DND-41 (cell line): Measurements from ENCODE around the gene GPR179.

Source experiments
- ATAC-seq: fragments of 200-7000 bp; cut with Tn5 transposase; 3 replicates; pipeline ENCODE4 v1.9.1; 2021; ENCODE audit warnings: low read depth; ENCODE audit not compliant: insufficient read depth
- DNase-seq: peaks from one replicate; pipeline ENCODE4 v3.0.0-alpha.2; 2020
- H2AFZ ChIP-seq: 2 replicates; pipeline ENCODE4 v1.6.0; 2012; ENCODE audit warnings: low read depth, low read length
- H3K27ac ChIP-seq: 2 replicates; pipeline ENCODE4 v1.5.1; 2012; ENCODE audit warnings: low read length, inconsistent platforms
- H3K27me3 ChIP-seq: fragments of 200-600 bp; sonication (generic); 2 replicates; pipeline ENCODE4 v1.6.0; 2012; ENCODE audit warnings: low read length, mild to moderate bottlenecking, inconsistent platforms; ENCODE audit not compliant: insufficient read depth, poor library complexity
- H3K36me3 ChIP-seq: 2 replicates; pipeline ENCODE4 v1.5.1; 2012; ENCODE audit warnings: low read length, inconsistent platforms; ENCODE audit not compliant: insufficient read depth
- H3K4me1 ChIP-seq: 2 replicates; pipeline ENCODE4 v1.5.1; 2012; ENCODE audit warnings: mild to moderate bottlenecking, low read length; ENCODE audit not compliant: insufficient read depth
- H3K4me2 ChIP-seq: 2 replicates; pipeline ENCODE4 v1.6.0; 2012; ENCODE audit warnings: mild to moderate bottlenecking, moderate library complexity, low read length, inconsistent platforms; ENCODE audit not compliant: insufficient read depth
- H3K4me3 ChIP-seq, 2 experiments: fragments of 200-600 bp in 1 of 2; shearing (Covaris generic) in 1 of 2; 2 replicates each; pipeline ENCODE4 v1.5.1; 2012 to 2016; ENCODE audit warnings: inconsistent platforms in 2 of 2, low read length in 2 of 2, mild to moderate bottlenecking in 2 of 2, low read depth in 1 of 2, moderate library complexity in 1 of 2
- H3K79me2 ChIP-seq: 2 replicates; pipeline ENCODE4 v1.6.0; 2012; ENCODE audit warnings: low read length, inconsistent platforms; ENCODE audit not compliant: insufficient read depth
- H3K9ac ChIP-seq: 2 replicates; pipeline ENCODE4 v1.6.0; 2012; ENCODE audit warnings: low read depth, mild to moderate bottlenecking, inconsistent platforms, low read length, moderate library complexity
- H3K9me3 ChIP-seq: 2 replicates; pipeline ENCODE4 v1.5.1; 2012; ENCODE audit warnings: low read length, moderate library complexity, mild to moderate bottlenecking, inconsistent platforms; ENCODE audit not compliant: insufficient read depth, severe bottlenecking
- H4K20me1 ChIP-seq: 2 replicates; pipeline ENCODE4 v1.6.0; 2012; ENCODE audit warnings: low read length; ENCODE audit not compliant: insufficient read depth
- CTCF ChIP-seq: IDR thresholded peaks from 2 replicates; pipeline ENCODE4 v1.5.1; 2012; ENCODE audit warnings: borderline replicate concordance, low read length, moderate library complexity, mild to moderate bottlenecking; ENCODE audit not compliant: poor library complexity, severe bottlenecking; ENCODE audit errors: extremely low read depth
- EZH2 ChIP-seq: IDR thresholded peaks from 3 replicates; pipeline ENCODE4 v1.6.1; 2012; ENCODE audit warnings: borderline replicate concordance, low read depth, mild to moderate bottlenecking, moderate library complexity, low read length, inconsistent platforms; ENCODE audit not compliant: severe bottlenecking

Gene GPR179

GRCh38 chr17:38341035-38341721, 2.6 kb downstream of the GPR179 start:
- ATAC-seq (no peak), DNase-seq (no peak)
- no peak overlapping the region for H3K4me2 ChIP-seq
- no peak overlapping the region for H3K4me3 ChIP-seq
- no peak overlapping the region for H2AFZ ChIP-seq
- TF ChIP-seq EZH2 (no peak), CTCF (no peak)
- no peaks in the 10 kb centered on the region for H3K79me2 ChIP-seq
- no peaks in the 10 kb centered on the region for H3K27me3 ChIP-seq
- H3K36me3 ChIP-seq: no peaks in the 10 kb centered on the region
- no peaks in the 10 kb centered on the region; the same call in 1 of the 2 replicates for H4K20me1 ChIP-seq
- H3K4me1 ChIP-seq: no peaks in the 10 kb centered on the region
- no peaks in the 10 kb centered on the region for H3K9me3 ChIP-seq
- H3K9ac ChIP-seq: no peak overlapping the region
- no peak overlapping the region for H3K27ac ChIP-seq

- no peaks in the 10 kb centered on the region for H3K9me3 ChIP-seq
- H3K27me3 ChIP-seq: no peaks in the 10 kb centered on the region
- H3K4me2 ChIP-seq: no peak overlapping the region
- no peak for TF ChIP-seq EZH2
- no peak for TF ChIP-seq CTCF
- no peak overlapping the region for H3K27ac ChIP-seq
- DNase-seq: no peak
- no peak overlapping the region for H2AFZ ChIP-seq
- no peaks in the 10 kb centered on the region for H3K79me2 ChIP-seq
- no peaks in the 10 kb centered on the region for H3K36me3 ChIP-seq
- H3K4me1 ChIP-seq: no peaks in the 10 kb centered on the region
- H3K9ac ChIP-seq: no peak overlapping the region
- no peaks in the 10 kb centered on the region; the same call in 1 of the 2 replicates for H4K20me1 ChIP-seq
- H3K4me3 ChIP-seq: no peak overlapping the region
- no peak for ATAC-seq
These were observed 3.9 kb downstream of the GPR179 start for GRCh38 chr17:38339891-38340290.

DNA sequence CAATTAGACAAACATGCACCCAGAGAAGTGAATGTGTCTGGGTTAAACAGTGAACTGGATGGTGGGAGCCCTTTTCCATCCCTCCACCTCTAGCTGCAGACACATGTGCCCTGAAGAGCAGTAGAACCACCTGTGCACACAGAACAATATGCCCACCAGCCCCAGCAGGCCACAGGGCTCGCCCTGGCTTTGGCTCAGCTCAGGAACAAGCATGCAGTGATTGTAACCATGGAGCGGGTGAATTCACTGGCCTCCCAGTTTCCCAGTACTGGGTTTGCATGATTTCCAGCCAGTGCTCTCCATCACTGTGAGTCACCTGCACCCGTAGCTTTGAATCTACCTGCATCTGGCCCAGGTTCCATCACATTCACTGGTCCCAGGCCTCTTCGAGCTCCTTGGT, 5.2 kb downstream of the GPR179 start:
- Histone ChIP-seq H3K79me2 (no peaks in the 10 kb centered on the region), H2AFZ (no peak overlapping the region), H3K36me3 (no peaks in the 10 kb centered on the region), H3K9ac (no peak overlapping the region), H3K4me3 (no peak overlapping the region), H3K27me3 (no peaks in the 10 kb centered on the region), H3K27ac (no peak overlapping the region), H3K9me3 (no peaks in the 10 kb centered on the region), H4K20me1 (no peaks in the 10 kb centered on the region; the same call in 1 of the 2 replicates), H3K4me1 (no peaks in the 10 kb centered on the region), H3K4me2 (no peak overlapping the region)
- TF ChIP-seq CTCF (no peak), EZH2 (no peak)
- ATAC-seq: no peak
- DNase-seq: no peak
